ENCODE results near the gene TRIP6. TPM values are rescaled to one million over a fixed set of nuclear protein-coding genes. Genes with fewer than 3 reads are reported as not detected.
A peak's percentile ranks its signal among the peaks of the same experiment; 100 is the strongest.

The TRIP6 gene
- total RNA-seq, 3 donors from 2014 or later = 27.8 to 42.7 (median 30.0) TPM

- no peak overlapping the region for H3K4me3 ChIP-seq
- H3K4me1 ChIP-seq (ENCODE audit: low read depth) = peaks cover 9% of the 10 kb centered on the region
- H3K36me3 ChIP-seq (ENCODE audit: low read depth) = peaks cover 8% of the 10 kb centered on the region
- H3K9me3 ChIP-seq = no peaks in the 10 kb centered on the region
- intact Hi-C loops (cut with DNase I, micrococcal nuclease) = no loop called here
- TF ChIP-seq CTCF (IDR thresholded peaks at IDR 0.05) = no peak
- ATAC-seq (no peak), DNase-seq (no peak)
These were observed 15.8 kb downstream of the TRIP6 start for GRCh38 chr7:100882785-100883526.

DNA sequence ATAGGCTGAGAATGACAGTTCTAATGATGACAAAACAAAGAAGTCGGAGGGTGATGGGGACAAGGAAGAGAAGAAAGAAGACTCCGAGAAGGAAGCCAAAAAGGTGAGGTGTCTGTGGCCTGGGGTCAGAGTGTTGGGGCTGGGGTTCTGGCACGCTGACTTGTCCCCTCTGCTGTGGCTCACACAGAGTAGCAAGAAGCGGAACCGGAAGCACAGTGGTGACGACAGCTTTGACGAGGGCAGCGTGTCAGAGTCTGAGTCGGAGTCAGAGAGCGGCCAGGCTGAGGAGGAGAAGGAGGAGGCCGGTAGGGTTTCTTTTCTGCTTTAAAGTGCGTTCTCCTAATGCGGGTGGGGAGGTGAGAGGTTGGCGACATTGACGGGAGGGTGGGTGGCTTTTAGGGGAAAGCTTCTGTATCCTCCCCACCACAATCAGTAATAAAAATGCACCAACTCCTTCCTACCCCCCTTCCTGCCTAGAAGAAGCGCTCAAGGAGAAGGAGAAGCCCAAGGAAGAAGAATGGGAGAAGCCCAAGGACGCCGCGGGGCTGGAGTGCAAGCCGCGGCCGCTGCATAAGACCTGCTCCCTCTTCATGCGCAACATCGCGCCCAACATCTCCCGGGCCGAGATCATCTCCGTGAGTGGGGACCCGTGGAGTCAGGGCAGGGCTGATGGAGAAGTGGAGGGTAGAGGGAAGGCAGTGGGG, 17.7 kb downstream of the TRIP6 start:
- Histone ChIP-seq H3K4me3 (no peak overlapping the region), H3K9me3 (no peaks in the 10 kb centered on the region), H3K36me3 (ENCODE audit: low read depth) (peaks cover 8% of the 10 kb centered on the region), H3K4me1 (ENCODE audit: low read depth) (peaks cover 17% of the 10 kb centered on the region)
- DNase-seq = peak in 1 of 3 donors; percentile 27
- intact Hi-C loops (cut with DNase I, micrococcal nuclease) = no loop called here
- TF ChIP-seq CTCF (IDR thresholded peaks at IDR 0.05) = no peak
- ATAC-seq = no peak

DNA sequence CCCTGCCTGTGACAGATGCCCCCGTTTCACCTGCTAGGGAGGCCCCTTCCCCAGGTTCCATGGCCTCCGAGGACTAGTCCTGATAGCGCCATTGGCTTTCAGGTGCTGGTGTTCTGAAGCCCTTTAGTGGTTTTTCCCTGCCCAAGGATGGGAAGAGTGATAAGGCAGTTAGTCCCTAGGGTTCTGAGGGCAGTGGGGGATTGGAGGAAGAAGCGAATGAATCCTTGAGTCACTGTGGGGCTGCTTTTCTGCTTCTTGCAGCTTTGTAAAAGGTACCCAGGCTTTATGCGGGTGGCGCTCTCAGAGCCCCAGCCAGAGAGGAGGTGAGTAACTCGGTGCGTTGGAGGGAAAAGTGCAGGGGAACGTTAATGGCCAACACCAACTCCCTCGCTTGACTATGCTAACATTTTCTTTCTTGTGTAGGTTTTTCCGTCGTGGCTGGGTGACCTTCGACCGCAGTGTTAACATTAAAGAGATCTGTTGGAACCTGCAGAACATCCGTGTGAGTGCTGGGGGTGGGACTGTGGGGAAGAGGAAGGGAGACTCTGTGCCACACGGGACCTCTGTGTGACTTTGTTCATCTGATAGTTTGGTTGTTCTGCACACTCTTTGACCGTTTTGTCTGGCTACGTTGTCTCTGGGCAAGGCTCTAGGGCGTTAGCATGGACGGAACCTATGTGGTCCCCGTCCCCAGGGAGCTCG, 18.4 kb downstream of the TRIP6 start:
- H3K9me3 ChIP-seq = no peaks in the 10 kb centered on the region
- no peak for ATAC-seq
- no peak for DNase-seq
- no peak overlapping the region for H3K4me3 ChIP-seq
- no peak for TF ChIP-seq CTCF (IDR thresholded peaks at IDR 0.05)
- intact Hi-C loops (cut with DNase I, micrococcal nuclease) = no loop called here
- peaks cover 8% of the 10 kb centered on the region for H3K36me3 ChIP-seq (ENCODE audit: low read depth)
- peaks cover 20% of the 10 kb centered on the region for H3K4me1 ChIP-seq (ENCODE audit: low read depth)

- Histone ChIP-seq H3K4me3 (no peak overlapping the region), H3K9me3 (no peaks in the 10 kb centered on the region), H3K36me3 (ENCODE audit: low read depth) (peaks cover 8% of the 10 kb centered on the region), H3K4me1 (ENCODE audit: low read depth) (peaks cover 25% of the 10 kb centered on the region)
- no peak for TF ChIP-seq CTCF (IDR thresholded peaks at IDR 0.05)
- no peak for ATAC-seq
- peak in 1 of 3 donors; percentile 26 for DNase-seq
- intact Hi-C loops (cut with DNase I, micrococcal nuclease) = no loop called here
These were observed 19.2 kb downstream of the TRIP6 start for GRCh38 chr7:100886142-100886935.

DNA sequence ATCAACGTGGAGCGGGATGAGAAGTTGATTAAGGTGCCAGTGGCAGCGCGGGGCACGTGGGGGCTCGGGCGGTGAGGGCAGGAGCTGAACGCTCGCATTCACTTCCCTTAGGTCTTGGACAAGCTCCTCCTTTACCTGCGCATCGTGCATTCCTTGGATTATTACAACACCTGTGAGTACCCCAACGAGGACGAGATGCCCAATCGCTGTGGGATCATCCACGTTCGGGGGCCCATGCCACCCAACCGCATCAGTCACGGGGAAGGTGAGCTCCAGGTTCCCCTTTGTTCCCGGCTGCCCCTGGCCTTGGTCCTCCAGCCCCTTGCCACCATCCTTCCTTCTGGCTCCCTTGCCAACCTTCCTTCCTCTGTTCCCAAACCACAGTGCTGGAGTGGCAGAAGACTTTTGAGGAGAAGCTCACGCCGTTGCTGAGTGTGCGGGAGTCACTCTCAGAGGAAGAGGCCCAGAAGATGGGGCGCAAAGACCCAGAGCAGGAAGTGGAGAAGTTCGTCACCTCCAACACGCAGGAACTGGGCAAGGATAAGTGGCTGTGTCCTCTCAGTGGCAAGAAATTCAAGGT, 19.8 kb downstream of the TRIP6 start:
- intact Hi-C loops (cut with DNase I, micrococcal nuclease) = no loop called here
- no peak for DNase-seq
- no peak for ATAC-seq

More for the DNA sequence above, 19.8 kb downstream of the TRIP6 start:
- Histone ChIP-seq H3K4me3 (no peak overlapping the region), H3K9me3 (no peaks in the 10 kb centered on the region), H3K36me3 (ENCODE audit: low read depth) (peaks cover 8% of the 10 kb centered on the region), H3K4me1 (ENCODE audit: low read depth) (peaks cover 25% of the 10 kb centered on the region)
- TF ChIP-seq CTCF (IDR thresholded peaks at IDR 0.05) = no peak
